GM12891 (cell line): Measurements from ENCODE around the gene AP1B1.

Source experiments
- PAX5 ChIP-seq: IDR thresholded peaks from 2 replicates; pipeline ENCODE4 v1.6.1; 2011; ENCODE audit warnings: low read length, moderate library complexity, mild to moderate bottlenecking; ENCODE audit not compliant: insufficient read depth, severe bottlenecking
- POLR2A ChIP-seq: IDR thresholded peaks from 2 replicates; pipeline ENCODE4 v1.6.1; 2011; ENCODE audit warnings: low read depth, low read length, control low read depth
- POLR2AphosphoS5 ChIP-seq: IDR thresholded peaks from 2 replicates; pipeline ENCODE4 v1.6.1; 2011; ENCODE audit warnings: low read depth, low read length, control low read depth
- POU2F2 ChIP-seq: IDR thresholded peaks from 2 replicates; pipeline ENCODE4 v1.6.1; 2011; ENCODE audit warnings: low read depth, mild to moderate bottlenecking, control low read depth, low read length, moderate library complexity
- SPI1 ChIP-seq: IDR thresholded peaks from 2 replicates; pipeline ENCODE4 v1.6.1; 2011; ENCODE audit warnings: low read depth, low read length, control low read depth
- TAF1 ChIP-seq: IDR thresholded peaks from 2 replicates; pipeline ENCODE4 v1.6.1; 2011; ENCODE audit warnings: low read depth, low read length, control low read depth

DNA sequence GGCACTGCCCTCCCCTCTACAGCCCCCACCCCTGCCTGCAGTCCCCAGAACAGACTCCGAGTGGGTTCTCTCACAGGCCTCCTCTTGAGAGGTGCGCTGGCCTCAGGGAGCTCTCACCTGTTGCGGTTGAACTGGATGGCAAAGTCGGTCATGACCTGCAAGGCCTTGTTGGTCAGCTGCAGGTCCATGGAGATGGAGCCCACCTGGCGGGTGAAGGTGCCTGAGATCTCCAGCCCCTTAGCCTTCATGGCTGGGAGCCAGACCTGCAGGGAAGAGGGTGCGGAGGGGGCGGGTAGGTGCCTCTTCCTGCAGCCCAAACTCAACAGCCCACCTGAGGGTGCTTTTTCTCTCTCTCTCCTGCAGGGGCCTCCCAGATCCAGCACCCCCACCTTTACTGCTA lies 54.2 kb downstream of the AP1B1 start:
- no peak for TF ChIP-seq POLR2A
- no peak for TF ChIP-seq POLR2AphosphoS5
- TF ChIP-seq TAF1 = no peak
- TF ChIP-seq PAX5 = no peak
- no peak for TF ChIP-seq SPI1
- TF ChIP-seq POU2F2 = no peak
